ENCODE data around the gene GATAD2B. TPM values are rescaled to one million over a fixed set of nuclear protein-coding genes. Genes with fewer than 3 reads are reported as not detected.
A peak's percentile ranks its signal among the peaks of the same experiment; 100 is the strongest.

GATAD2B gene
- total and polyA plus RNA-seq, 7 donors: 3.4 to 53.1 (median 34.8) TPM

DNA sequence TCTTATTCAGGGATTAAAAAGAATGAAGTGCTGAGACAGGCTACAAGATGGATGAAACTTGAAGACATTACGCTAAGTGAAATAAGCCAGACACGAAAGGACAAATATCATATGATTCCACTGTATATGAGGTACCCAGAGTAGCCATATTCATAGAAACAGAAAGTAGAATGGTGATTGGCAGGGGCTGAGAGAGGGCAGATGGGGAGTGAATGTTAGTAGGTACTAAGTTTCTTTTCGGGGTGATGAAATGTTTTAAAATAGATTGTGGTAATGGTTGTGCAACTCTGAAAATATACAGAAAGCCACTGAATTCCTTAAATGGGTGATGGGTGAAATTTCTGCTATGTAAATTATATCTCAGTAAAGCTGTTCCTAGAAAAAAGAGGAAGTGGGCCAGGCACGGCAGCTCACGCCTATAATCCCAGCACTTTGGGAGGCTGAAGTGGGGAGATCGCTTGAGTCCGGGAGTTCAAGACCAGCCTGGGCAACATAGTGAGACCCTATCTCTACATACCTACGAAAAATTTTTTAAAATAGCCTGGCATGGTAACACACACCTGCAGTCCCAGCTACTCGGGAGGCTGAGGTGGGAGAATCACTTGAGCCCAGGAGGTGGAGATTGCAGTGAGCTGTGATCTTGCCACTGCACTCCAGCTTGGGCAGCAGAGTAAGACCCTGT lies 131.7 kb downstream of the GATAD2B start:
- H3K9me3 ChIP-seq: no peaks in the 10 kb centered on the region
- ATAC-seq (peak; percentile 38 to 53 (median 44)), DNase-seq (peak; percentile 36 to 59)
- no peaks in the 10 kb centered on the region for H3K27me3 ChIP-seq (ENCODE audit: insufficient read depth in 3 of 3, low read length in 2 of 3)
- intact Hi-C loops (cut with DNase I): loop anchor here (10.0 kb wide), 2 partner anchors 56 to 154 kb away; partner anchors contain the start of gene DENND4B (in 1 of the 2)
- no peaks in the 10 kb centered on the region for H3K36me3 ChIP-seq (ENCODE audit: insufficient read depth in 1 of 2, low read depth in 1 of 2)
- peak overlapping the region; percentile 50 for H3K4me3 ChIP-seq
- TF ChIP-seq CTCF (IDR thresholded peaks at IDR 0.05): no peak
- peaks cover 17% of the 10 kb centered on the region for H3K4me1 ChIP-seq
- H3K27ac ChIP-seq: peak overlapping the region; percentile 69
- 63 to 69% (median 68%) methylated on average over 9 of the region's 9 CpGs for WGBS, 3 donors

- no peak for TF ChIP-seq CTCF (IDR thresholded peaks at IDR 0.05)
- Histone ChIP-seq H3K4me1 (peaks cover 17% of the 10 kb centered on the region), H3K27me3 (ENCODE audit: insufficient read depth in 3 of 3, low read length in 2 of 3) (no peaks in the 10 kb centered on the region), H3K9me3 (no peaks in the 10 kb centered on the region), H3K4me3 (peak overlapping the region; percentile 50), H3K36me3 (ENCODE audit: insufficient read depth in 1 of 2, low read depth in 1 of 2) (no peaks in the 10 kb centered on the region), H3K27ac (peak overlapping the region; percentile 69)
- DNase-seq: peak; percentile 76 to 85
- 5 to 6% (median 5%) methylated on average over 16 of the region's 16 CpGs for WGBS, 3 donors
- peak; percentile 77 to 89 (median 80) for ATAC-seq
- intact Hi-C loops (cut with DNase I): loop anchor here (10.0 kb wide), 2 partner anchors 56 to 154 kb away; partner anchors contain the start of gene DENND4B (in 1 of the 2)
These were observed 132.3 kb downstream of the GATAD2B start for GRCh38 chr1:153790313-153790965.

DNA sequence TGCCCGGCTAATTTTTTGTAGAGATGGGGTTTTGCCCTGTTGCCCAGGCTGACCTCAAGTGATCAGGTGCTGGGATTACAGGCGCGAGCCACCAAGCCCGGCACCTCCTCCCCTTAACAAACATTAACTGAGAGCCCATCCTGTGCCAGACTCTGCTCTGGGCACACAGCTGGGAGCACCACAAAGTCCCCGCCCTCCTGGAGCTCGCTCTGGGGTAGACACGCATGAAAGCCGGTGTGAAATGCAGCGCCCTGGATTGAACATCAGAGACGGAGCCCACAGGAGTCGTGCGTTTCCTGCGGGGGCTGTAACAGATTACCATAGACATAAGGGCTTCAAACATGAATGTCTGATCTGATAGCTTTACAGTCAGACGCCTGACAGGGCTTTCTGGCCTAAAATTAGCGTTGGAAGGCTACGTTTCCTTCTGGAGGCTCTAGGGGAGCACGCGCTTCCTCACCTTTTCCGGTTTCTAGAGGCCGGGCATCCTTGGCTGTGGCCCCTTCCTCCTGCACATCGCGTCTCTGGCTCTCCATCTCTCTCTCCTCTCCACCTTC lies 133.2 kb downstream of the GATAD2B start:
- peaks cover 17% of the 10 kb centered on the region for H3K4me1 ChIP-seq
- H3K9me3 ChIP-seq: no peaks in the 10 kb centered on the region
- DNase-seq (peak in 1 of 2 donors; percentile 15), ATAC-seq (peak; percentile 16 to 30 (median 22))
- peak overlapping the region; percentile 50 for H3K4me3 ChIP-seq
- TF ChIP-seq CTCF (IDR thresholded peaks at IDR 0.05): no peak
- WGBS, 3 donors: 13 to 23% (median 17%) methylated on average over 22 of the region's 22 CpGs
- no peaks in the 10 kb centered on the region for H3K27me3 ChIP-seq (ENCODE audit: insufficient read depth in 3 of 3, low read length in 2 of 3)
- no peaks in the 10 kb centered on the region for H3K36me3 ChIP-seq (ENCODE audit: insufficient read depth in 1 of 2, low read depth in 1 of 2)
- peak overlapping the region; percentile 69 for H3K27ac ChIP-seq
- intact Hi-C loops (cut with DNase I): loop anchor here (10.0 kb wide), 2 partner anchors 55 to 155 kb away; partner anchors contain the start of gene DENND4B (in 1 of the 2)

DNA sequence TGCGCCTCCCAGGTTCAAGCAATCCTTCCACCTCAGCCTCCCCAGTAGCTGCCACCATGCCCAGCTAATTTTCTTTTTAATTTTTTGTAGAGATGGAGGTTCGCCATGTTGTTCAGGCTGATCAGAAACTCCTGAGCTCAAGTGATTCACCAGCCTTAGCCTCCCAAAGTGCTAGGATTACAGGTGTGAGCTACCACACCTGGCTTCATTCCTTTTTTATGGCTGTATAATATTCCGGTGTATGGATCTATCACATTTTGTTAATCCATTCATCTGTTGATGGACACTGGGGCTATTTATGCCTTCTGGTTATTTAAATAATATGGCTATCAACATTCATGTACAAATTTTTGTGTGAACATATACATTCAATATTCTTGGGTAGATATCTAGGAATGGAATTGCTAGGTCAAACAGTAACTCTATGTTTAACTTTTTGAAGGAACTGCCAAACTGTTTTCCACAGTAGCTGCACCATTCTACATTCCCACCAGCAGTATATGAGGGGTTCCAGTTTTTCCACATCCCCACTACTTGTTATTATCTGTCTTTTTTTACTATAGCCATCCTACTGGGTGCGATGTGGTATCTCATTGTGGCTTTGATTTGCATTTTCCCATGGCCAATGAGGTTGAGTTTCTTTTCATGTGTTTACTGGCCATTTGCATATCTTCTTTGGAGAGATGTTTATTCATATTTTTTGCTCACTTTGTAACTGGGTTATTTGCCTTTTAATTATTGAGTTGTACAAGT lies 136.6 kb downstream of the GATAD2B start:
- 97 to 98% (median 98%) methylated on average over 4 of the region's 4 CpGs for WGBS, 3 donors

More for the DNA sequence above, 136.6 kb downstream of the GATAD2B start:
- no peak overlapping the region for H3K27ac ChIP-seq
- H3K4me3 ChIP-seq: no peak overlapping the region
- intact Hi-C loops (cut with DNase I): no loop called here
- ATAC-seq (no peak), DNase-seq (peak in 1 of 2 donors; percentile 6)
- no peaks in the 10 kb centered on the region for H3K9me3 ChIP-seq
- H3K27me3 ChIP-seq (ENCODE audit: insufficient read depth in 3 of 3, low read length in 2 of 3): no peaks in the 10 kb centered on the region
- H3K36me3 ChIP-seq (ENCODE audit: insufficient read depth in 1 of 2, low read depth in 1 of 2): no peaks in the 10 kb centered on the region
- H3K4me1 ChIP-seq: peaks cover 30% of the 10 kb centered on the region
- TF ChIP-seq CTCF (IDR thresholded peaks at IDR 0.05): no peak

All from psoas muscle (tissue), 8 donors.